Measurements from ENCODE around the gene RIPPLY2.
"Not testable (repeated sequence)": the region's sequence is repeated elsewhere in the genome, so short reads cannot be mapped to it uniquely, and the experiment has no call there.

The RIPPLY2 gene, protein sequence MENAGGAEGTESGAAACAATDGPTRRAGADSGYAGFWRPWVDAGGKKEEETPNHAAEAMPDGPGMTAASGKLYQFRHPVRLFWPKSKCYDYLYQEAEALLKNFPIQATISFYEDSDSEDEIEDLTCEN

GRCh38 chr6:83853178-83854000 is at the start of gene RIPPLY2:
RIPPLY2 (plus strand) TSS chr6:83853360; CDS start chr6:83853417, 57 bp downstream.
- DNase-seq (ENCODE audit: insufficient read length, low spot score) (no peak), FAIRE-seq (no peak)

- not testable (repeated sequence) for FAIRE-seq; DNase-seq (ENCODE audit: insufficient read length, low spot score)
Measured at GRCh38 chr6:83803492-83803891, 49.7 kb upstream of the RIPPLY2 start.

DNA sequence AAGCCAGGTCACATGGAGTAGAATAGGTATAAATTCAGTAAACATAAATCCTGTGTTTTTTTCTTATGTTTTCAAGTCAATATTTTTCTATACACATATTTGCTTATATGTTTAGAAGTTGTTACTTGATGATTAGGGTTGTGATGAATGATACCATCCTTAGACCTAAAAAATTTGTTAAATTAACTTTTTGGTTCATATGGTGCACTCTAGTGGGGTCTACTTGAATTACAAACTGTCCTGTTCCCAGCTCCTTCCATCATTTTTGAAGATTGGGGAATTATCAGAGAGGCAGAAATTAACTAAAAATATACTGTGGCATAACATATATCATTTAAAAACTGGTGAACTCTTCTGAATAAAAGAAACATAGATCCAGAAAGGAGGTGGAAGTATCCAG is 48.3 kb upstream of the RIPPLY2 start:
- FAIRE-seq (no peak), DNase-seq (ENCODE audit: insufficient read length, low spot score) (no peak)

GRCh38 chr6:83808005-83808404 is 45.2 kb upstream of the RIPPLY2 start:
- no peak for DNase-seq (ENCODE audit: insufficient read length, low spot score)
- FAIRE-seq: no peak

- DNase-seq (ENCODE audit: insufficient read length, low spot score) (no peak), FAIRE-seq (no peak)
Measured at GRCh38 chr6:83808926-83809325, 44.2 kb upstream of the RIPPLY2 start.

DNA sequence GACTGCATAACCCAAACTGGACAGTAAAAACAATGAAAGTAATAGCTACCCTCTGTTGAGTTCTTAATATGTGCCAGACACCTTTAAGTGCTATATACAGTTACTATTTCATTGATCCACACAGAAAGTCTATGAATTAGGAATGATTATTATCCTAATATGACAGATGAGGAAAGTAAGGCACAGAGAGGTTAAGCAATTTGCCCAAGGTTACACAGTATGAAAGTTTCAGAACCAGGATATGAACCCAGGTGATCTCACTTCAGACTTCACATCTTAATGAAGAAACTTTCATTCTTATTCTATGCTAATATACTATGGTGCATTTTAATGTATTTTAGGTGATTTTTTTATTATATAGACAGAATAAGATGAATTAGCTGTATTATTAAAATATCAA is 40.6 kb upstream of the RIPPLY2 start:
- DNase-seq (ENCODE audit: insufficient read length, low spot score) (no peak), FAIRE-seq (no peak)

DNA sequence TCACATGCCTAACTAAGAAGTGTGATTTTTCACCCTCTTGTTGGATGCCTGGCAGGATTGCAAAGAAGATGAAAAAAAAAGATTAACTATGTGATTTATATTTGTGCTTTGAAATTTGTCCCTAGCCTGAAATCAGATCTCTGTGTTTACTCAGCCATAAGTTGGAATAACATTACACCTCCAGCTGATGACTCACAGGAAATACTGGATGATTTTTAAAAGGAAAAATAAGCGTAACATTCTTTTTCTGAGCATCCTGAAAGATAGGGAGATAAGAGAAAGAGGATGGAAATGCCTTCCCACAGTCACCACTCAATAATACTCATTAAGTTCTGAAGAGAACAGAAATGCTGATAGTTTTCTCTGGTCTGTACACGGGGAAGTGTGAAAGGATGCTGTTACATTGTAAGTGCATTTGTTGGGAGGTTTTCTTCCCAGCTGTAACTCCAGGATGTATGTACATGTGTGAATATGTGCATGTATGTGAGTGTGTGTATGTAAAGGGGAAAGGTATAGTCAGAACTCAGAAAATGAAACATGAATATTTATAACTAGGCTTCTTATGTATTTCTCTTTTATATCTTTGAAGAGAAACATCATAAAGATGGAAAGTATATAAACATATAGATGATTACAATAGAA is 37.4 kb upstream of the RIPPLY2 start:
- FAIRE-seq (no peak), DNase-seq (ENCODE audit: insufficient read length, low spot score) (no peak)

GRCh38 chr6:83822629-83823169 is 30.5 kb upstream of the RIPPLY2 start:
- FAIRE-seq (no peak), DNase-seq (ENCODE audit: insufficient read length, low spot score) (no peak)

GRCh38 chr6:83824388-83824801 is 28.8 kb upstream of the RIPPLY2 start:
- DNase-seq (ENCODE audit: insufficient read length, low spot score): no peak
- no peak for FAIRE-seq

DNA sequence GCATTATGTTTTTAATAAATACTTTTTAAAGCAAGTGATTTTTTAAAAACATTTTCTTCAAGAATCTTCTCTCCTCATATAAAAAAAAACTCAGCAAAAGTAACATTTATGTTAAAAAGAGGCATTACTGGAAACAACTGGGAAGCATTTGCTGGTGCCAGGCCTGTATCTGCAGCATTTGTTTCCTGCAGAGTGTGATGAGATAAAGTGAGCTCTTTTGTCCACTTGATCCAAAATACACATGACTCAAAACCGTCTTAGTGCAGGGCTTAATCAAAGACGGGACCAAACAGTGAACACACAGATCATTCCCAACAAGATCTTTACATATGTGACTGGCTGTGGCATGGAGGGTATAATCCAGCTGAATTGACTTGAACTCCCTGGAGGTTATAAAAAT is 28.3 kb upstream of the RIPPLY2 start:
- FAIRE-seq (no peak), DNase-seq (ENCODE audit: insufficient read length, low spot score) (no peak)

DNA sequence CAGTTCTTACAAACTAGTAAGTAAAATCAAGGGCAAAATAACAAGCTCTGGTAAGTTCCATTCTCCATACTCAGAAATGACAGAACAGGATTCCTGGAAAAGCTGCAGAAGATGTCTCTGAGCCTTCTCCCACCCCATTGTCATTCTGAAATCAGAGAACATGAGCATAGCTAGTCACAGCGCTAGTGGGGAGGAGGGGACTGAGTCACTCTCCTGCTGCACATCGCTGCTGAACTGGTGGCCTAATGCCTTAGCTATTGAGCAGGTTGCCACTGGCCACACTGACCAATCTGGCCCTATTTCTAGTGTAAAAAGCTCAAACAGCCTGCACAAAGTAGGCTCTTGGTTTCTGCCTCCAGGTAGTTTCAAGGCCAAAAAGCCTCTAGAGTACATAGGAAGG is 26.1 kb upstream of the RIPPLY2 start:
- FAIRE-seq: no peak
- no peak for DNase-seq (ENCODE audit: insufficient read length, low spot score)

GRCh38 chr6:83838727-83839126 is 14.4 kb upstream of the RIPPLY2 start:
- FAIRE-seq: no peak
- DNase-seq (ENCODE audit: insufficient read length, low spot score): no peak

DNA sequence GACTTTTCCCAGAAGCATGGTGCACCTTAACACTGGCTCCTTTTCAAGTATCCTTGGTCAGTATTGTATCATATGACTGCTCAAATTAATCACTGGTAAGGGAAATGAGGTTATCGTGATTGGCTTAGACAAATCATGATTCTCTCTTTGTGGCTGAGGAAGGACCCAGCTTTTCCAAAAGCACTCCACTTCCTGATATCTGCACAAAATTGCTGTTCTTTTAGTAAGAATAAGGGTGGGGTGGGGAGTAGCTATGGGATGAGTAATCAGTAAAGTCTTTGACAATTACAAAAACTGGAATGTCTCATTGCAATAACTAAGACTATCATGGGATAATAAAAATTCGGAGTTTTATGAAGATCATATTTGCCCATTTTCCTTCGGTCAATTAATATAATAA is 9.0 kb upstream of the RIPPLY2 start:
- DNase-seq (ENCODE audit: insufficient read length, low spot score): no peak
- no peak for FAIRE-seq

GRCh38 chr6:83846291-83846690 is 6.9 kb upstream of the RIPPLY2 start:
- DNase-seq (ENCODE audit: insufficient read length, low spot score) (no peak), FAIRE-seq (no peak)

DNA sequence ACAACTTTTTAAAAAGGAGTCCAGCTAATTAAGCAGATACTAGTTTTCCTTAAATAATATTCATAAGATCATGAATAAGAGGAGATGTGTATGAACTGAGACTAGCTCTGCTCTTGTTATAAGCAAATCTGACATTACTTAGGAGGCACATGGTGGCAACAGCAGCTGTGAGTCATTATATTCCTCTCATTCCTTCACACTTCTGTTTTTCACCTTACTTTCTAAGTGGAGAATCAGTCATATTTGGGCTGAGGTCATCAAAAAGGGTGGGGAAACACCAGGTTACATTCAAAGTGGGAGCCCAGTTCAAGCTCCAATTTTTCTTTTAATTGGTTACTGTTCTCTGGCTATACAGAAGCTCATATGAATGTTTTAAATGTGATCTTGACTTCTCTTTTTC is 6.0 kb upstream of the RIPPLY2 start:
- FAIRE-seq (no peak), DNase-seq (ENCODE audit: insufficient read length, low spot score) (no peak)

DNA sequence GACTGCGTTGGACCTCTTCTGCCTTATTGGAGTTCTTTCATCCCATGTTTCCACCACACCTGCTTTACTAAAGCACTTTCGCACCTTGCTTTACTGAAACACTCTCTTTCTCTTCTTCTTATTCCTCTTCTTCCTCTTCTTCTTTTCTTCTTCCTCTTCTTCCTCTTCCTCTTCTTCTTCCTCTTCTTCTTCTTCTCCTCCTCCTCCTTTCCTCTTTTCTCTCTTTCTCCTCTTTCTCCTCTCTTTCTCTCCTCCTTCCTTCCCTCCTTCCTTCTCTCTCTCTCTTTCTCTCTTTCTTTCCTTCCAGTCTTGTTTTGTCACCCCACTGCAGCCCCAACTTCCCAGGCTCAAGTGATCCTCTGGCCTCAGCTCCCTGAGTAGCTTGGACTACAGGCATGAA is 4.0 kb upstream of the RIPPLY2 start:
- no peak for FAIRE-seq
- no peak for DNase-seq (ENCODE audit: insufficient read length, low spot score)

DNA sequence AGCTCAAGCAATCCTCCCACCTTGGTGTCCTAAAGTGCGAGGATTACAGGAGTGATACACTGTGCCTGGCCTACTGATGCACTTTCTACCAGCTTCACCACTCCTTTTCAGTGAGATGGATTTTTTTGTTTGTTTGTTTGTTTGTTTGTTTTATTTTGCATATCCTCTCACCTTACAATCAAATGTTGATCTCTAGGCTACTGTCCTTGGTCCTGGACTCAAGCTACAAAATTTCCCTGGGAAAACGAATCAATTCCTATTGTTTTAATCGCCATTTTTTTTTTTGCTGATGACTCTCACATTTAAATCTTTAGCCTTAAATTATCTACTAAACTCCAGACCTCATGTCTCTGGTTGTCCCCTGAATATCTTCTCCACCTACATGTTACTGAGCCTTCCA is 3.5 kb upstream of the RIPPLY2 start:
- FAIRE-seq (no peak), DNase-seq (ENCODE audit: insufficient read length, low spot score) (no peak)

DNA sequence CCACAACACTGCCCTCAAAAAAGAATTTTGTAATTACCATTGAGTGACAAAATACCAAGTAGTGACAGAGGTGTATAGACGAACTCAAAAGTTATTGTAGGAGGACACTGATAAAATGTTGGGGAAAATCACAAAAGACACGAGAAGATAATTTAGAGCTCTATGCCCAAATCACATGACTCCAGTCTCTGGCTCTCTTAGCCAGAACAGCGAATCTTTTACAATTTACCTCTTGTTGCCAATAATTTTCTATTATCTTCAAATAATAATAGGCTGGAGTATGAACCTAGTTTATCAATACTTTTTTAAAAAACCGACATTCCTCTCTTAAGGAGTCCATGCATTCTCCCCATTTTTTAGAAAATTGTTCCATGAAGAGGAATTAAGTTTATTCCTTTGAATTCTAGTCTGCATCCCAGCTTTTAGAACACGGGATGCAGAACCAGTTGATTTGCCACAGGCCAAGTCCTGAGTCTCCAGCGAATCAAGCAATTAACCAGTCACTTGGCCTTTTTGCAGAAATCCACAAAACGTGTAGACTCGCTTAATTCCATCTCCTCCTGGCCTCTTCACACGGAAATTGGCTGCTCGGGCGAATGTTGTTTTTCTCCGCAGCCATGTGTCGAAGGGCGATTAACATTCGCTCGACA is 507 bp upstream of the RIPPLY2 start:
- peak; percentile 37 for FAIRE-seq
- no peak for DNase-seq (ENCODE audit: insufficient read length, low spot score)

DNA sequence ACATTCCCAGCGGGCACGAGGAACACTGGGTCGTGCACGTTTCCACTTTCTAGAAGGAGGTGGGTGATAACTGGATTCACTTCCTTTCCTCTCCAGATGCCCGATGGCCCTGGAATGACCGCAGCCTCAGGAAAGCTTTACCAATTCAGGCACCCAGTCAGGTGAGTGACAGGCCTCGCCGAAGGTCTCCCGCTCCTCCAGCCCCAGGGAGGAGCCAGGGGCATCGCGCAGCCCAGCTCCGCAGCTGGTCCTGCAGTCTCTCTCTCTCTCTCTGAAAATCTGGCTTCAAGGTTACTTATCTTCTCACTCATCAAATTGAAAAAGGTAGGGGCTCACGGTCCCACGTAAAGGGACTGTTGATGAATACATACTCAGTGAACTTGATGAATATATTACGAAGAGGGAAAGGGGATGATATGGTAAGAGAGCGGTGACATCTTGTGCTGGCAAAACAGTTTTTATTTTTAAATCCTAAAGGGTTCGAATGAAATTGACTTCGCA is 891 bp downstream of the RIPPLY2 start:
- FAIRE-seq (no peak), DNase-seq (ENCODE audit: insufficient read length, low spot score) (no peak)

DNA sequence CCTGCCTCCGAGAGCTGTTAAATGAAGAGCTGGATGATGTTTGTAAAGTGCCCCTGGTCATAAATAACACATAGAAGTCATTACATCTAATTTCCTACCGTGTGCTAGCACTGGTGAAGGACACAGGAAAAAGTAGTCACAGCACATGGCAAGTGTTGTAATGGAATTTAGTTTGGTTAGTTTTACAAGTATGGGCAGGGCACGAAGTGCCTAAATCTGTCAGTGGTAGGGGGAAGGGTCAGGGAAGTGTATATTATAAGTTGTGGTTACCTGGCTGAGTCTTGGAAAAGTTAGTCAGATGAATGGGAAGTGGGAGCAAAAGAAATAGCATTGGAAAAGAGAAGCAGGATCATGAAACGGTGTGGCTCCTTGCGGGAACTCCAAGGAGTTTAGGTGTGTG is 1.6 kb downstream of the RIPPLY2 start:
- no peak for FAIRE-seq

More for the DNA sequence above, 1.6 kb downstream of the RIPPLY2 start:
- no peak for DNase-seq (ENCODE audit: insufficient read length, low spot score)

Data from GM19239 (cell line).